H1 (cell line): Measurements from ENCODE around the gene SYTL5. TPM values are rescaled to one million over a fixed set of nuclear protein-coding genes. Genes with fewer than 3 reads are reported as not detected.

Source experiments
- CTCF ChIA-PET: fragments of 300-600 bp; sonication (Branson Sonifier 250); formaldehyde crosslinking; loops from one replicate; lab custom pipeline; 2021; ENCODE audit not compliant: partially characterized antibody; lab: Charles Lee
- POLR2A ChIA-PET: fragments of 300-600 bp; sonication (Branson Sonifier 250); formaldehyde crosslinking; loops from one replicate; lab custom pipeline; 2021; ENCODE audit warnings: inconsistent platforms; ENCODE audit not compliant: partially characterized antibody; lab: Charles Lee
- DNase-seq, 2 experiments: peaks; one replicate each; pipeline versions ENCODE4 v3.0.0 to v3.0.0-alpha.2; 2010 to 2022; ENCODE audit warnings: low spot score in 2 of 2, low read depth in 1 of 2, mixed read lengths in 1 of 2
- FAIRE-seq: peaks from 2 replicates; lab custom pipeline; 2011; peaks lifted over from hg19 to GRCh38; lab: Jason Lieb, UNC
- H2AFZ ChIP-seq: 2 replicates; pipeline ENCODE4 v1.8.1; 2012; ENCODE audit warnings: low read length, inconsistent platforms
- H2AK5ac ChIP-seq: 2 replicates; pipeline ENCODE4 v1.6.1; 2013; ENCODE audit warnings: low read depth, low read length
- H2BK120ac ChIP-seq: replicated peaks from 2 replicates; pipeline ENCODE3; 2013; ENCODE audit warnings: low read depth, low read length, inconsistent platforms
- H2BK12ac ChIP-seq: 2 replicates; pipeline ENCODE4 v1.6.1; 2013; ENCODE audit warnings: low read depth, low read length
- H2BK15ac ChIP-seq: 2 replicates; pipeline ENCODE4 v1.6.1; 2013; ENCODE audit warnings: low read length
- H2BK20ac ChIP-seq: 2 replicates; pipeline ENCODE4 v1.6.1; 2013; ENCODE audit warnings: low read length
- H2BK5ac ChIP-seq: 2 replicates; pipeline ENCODE4 v1.6.1; 2013; ENCODE audit warnings: low read depth, low read length
- H3K14ac ChIP-seq: 2 replicates; pipeline ENCODE4 v1.6.1; 2013; ENCODE audit warnings: inconsistent platforms; ENCODE audit not compliant: insufficient read length
- H3K18ac ChIP-seq: 2 replicates; pipeline ENCODE4 v1.6.1; 2013; ENCODE audit warnings: low read length; ENCODE audit errors: extremely low read depth
- H3K23ac ChIP-seq: 2 replicates; pipeline ENCODE4 v1.6.1; 2013; ENCODE audit warnings: inconsistent platforms; ENCODE audit not compliant: insufficient read length
- H3K23me2 ChIP-seq: 2 replicates; pipeline ENCODE4 v1.6.1; 2013; ENCODE audit warnings: low read depth, low read length
- H3K27ac ChIP-seq: 2 replicates; pipeline ENCODE4 v1.6.1; 2011; ENCODE audit warnings: low read depth, low read length, inconsistent platforms
- H3K27me3 ChIP-seq, 4 experiments: replicated peaks in 1 of 4; 1 replicate in 1 of 4; 2 replicates in 3 of 4; pipeline versions ENCODE4 v1.6.1 to v1.8.1; 2011 to 2013; ENCODE audit warnings: low read length in 3 of 4, mild to moderate bottlenecking in 3 of 4, inconsistent platforms in 2 of 4, mixed read lengths in 2 of 4, moderate library complexity in 1 of 4; ENCODE audit not compliant: control insufficient read depth in 3 of 4, insufficient read depth in 3 of 4; ENCODE audit errors: extremely low read depth in 1 of 4
- H3K36me3 ChIP-seq, 4 experiments: 2 replicates each; pipeline versions ENCODE4 v1.6.1 to v1.8.1; 2011 to 2013; ENCODE audit warnings: mild to moderate bottlenecking in 4 of 4, low read length in 3 of 4, moderate library complexity in 2 of 4, control low read depth in 1 of 4, inconsistent platforms in 1 of 4; ENCODE audit not compliant: insufficient read depth in 4 of 4, control insufficient read depth in 2 of 4
- H3K4ac ChIP-seq: replicated peaks from 2 replicates; pipeline ENCODE3; 2013; ENCODE audit warnings: low read length, low read depth, mixed read lengths, inconsistent platforms; ENCODE audit not compliant: insufficient read length
- H3K4me1 ChIP-seq, 4 experiments: replicated peaks in 1 of 4; 1 replicate in 1 of 4; 2 replicates in 3 of 4; pipeline versions ENCODE4 v1.6.1 to v1.8.1; 2011 to 2013; ENCODE audit warnings: low read length in 3 of 4, inconsistent platforms in 2 of 4, mixed read lengths in 1 of 4; ENCODE audit not compliant: insufficient read depth in 4 of 4, control insufficient read depth in 3 of 4
- H3K4me2 ChIP-seq, 2 experiments: 2 replicates each; pipeline versions ENCODE4 v1.6.1 to v1.8.1; 2011 to 2013; ENCODE audit warnings: low read depth in 2 of 2, low read length in 2 of 2, control low read depth in 1 of 2, inconsistent platforms in 1 of 2, mild to moderate bottlenecking in 1 of 2; ENCODE audit not compliant: insufficient read depth in 1 of 2
- H3K4me3 ChIP-seq, 4 experiments: fragments of 200-600, 300-600 bp in 1 of 4; sonication (generic), shearing (Covaris generic), sonication (Bioruptor Twin) in 1 of 4; 2 replicates each; pipeline versions ENCODE4 v1.5.1 to v1.8.1; 2011 to 2016; ENCODE audit warnings: low read length in 4 of 4, low read depth in 3 of 4, control low read depth in 2 of 4, inconsistent platforms in 2 of 4, mild to moderate bottlenecking in 2 of 4, mixed read lengths in 1 of 4, moderate library complexity in 1 of 4; ENCODE audit not compliant: insufficient read depth in 2 of 4; ENCODE audit errors: extremely low read depth in 1 of 4
- H3K56ac ChIP-seq: replicated peaks from 2 replicates; pipeline ENCODE3; 2013; ENCODE audit warnings: low read depth, mild to moderate bottlenecking, mixed read lengths, low read length, inconsistent platforms; ENCODE audit not compliant: insufficient read length
- H3K79me1 ChIP-seq: 2 replicates; pipeline ENCODE4 v1.6.1; 2013; ENCODE audit warnings: low read depth, low read length, control low read depth
- H3K79me2 ChIP-seq, 2 experiments: 2 replicates each; pipeline versions ENCODE4 v1.6.1 to v1.8.1; 2012 to 2013; ENCODE audit warnings: low read length in 2 of 2, mild to moderate bottlenecking in 2 of 2, inconsistent platforms in 1 of 2; ENCODE audit not compliant: insufficient read depth in 2 of 2, control insufficient read depth in 1 of 2
- H3K9ac ChIP-seq, 4 experiments: replicated peaks in 1 of 4; 1 replicate in 1 of 4; 2 replicates in 3 of 4; pipeline versions ENCODE4 v1.6.1 to v1.8.1; 2011 to 2013; ENCODE audit warnings: low read depth in 3 of 4, low read length in 3 of 4, control low read depth in 2 of 4, mild to moderate bottlenecking in 2 of 4, moderate library complexity in 2 of 4, inconsistent platforms in 1 of 4; ENCODE audit errors: extremely low read depth in 1 of 4
- H3K9me3 ChIP-seq, 2 experiments: 2 replicates each; pipeline versions ENCODE4 v1.6.1 to v1.8.1; 2012 to 2013; ENCODE audit warnings: mild to moderate bottlenecking in 2 of 2, moderate library complexity in 2 of 2, control low read depth in 1 of 2, inconsistent platforms in 1 of 2, low read depth in 1 of 2, low read length in 1 of 2, mixed read lengths in 1 of 2; ENCODE audit not compliant: insufficient read depth in 2 of 2
- H4K20me1 ChIP-seq, 2 experiments: replicated peaks in 1 of 2; 2 replicates each; pipeline versions ENCODE3 to v1.8.1; 2011 to 2013; ENCODE audit warnings: inconsistent platforms in 2 of 2, low read length in 2 of 2, mild to moderate bottlenecking in 1 of 2; ENCODE audit not compliant: insufficient read depth in 2 of 2, control insufficient read depth in 1 of 2
- H4K5ac ChIP-seq: 2 replicates; pipeline ENCODE4 v1.6.1; 2013; ENCODE audit warnings: low read length, low read depth, mixed read lengths, inconsistent platforms; ENCODE audit not compliant: insufficient read length
- H4K8ac ChIP-seq: 2 replicates; pipeline ENCODE4 v1.8.0; 2013; ENCODE audit warnings: mild to moderate bottlenecking, moderate library complexity, low read length, inconsistent platforms; ENCODE audit not compliant: insufficient read depth; ENCODE audit errors: extremely low read depth
- H4K91ac ChIP-seq: replicated peaks from 2 replicates; pipeline ENCODE3; 2013; ENCODE audit warnings: low read length, mixed read lengths, inconsistent platforms; ENCODE audit not compliant: insufficient read length
- CHD1 ChIP-seq: IDR thresholded peaks from 2 replicates; pipeline ENCODE4 v1.6.1; 2012; ENCODE audit warnings: low read depth, low read length, improper control_type of control experiment
- CTBP2 ChIP-seq: IDR thresholded peaks from 2 replicates; pipeline ENCODE4 v1.7.0; 2011; ENCODE audit warnings: borderline replicate concordance, mild to moderate bottlenecking, moderate library complexity, mixed read lengths, low read length; ENCODE audit not compliant: insufficient read depth, insufficient read length
- EP300 ChIP-seq, 2 experiments: IDR thresholded peaks; 1 replicate in 1 of 2; 2 replicates in 1 of 2; pipeline ENCODE4 v1.6.1; 2011 to 2012; ENCODE audit warnings: low read depth in 2 of 2, low read length in 2 of 2, mild to moderate bottlenecking in 2 of 2, borderline replicate concordance in 1 of 2, inconsistent platforms in 1 of 2, moderate library complexity in 1 of 2
- JUND ChIP-seq: IDR thresholded peaks from 2 replicates; pipeline ENCODE4 v1.6.1; 2011; ENCODE audit warnings: mild to moderate bottlenecking, improper control_type of control experiment, low read length
- POLR2A ChIP-seq, 2 experiments: IDR thresholded peaks; 1 replicate in 1 of 2; 2 replicates in 1 of 2; pipeline ENCODE4 v1.6.1; 2011; ENCODE audit warnings: low read depth in 2 of 2, low read length in 2 of 2, mild to moderate bottlenecking in 2 of 2; ENCODE audit errors: control extremely low read depth in 1 of 2
- RXRA ChIP-seq: IDR thresholded peaks from 2 replicates; pipeline ENCODE4 v1.6.1; 2011; ENCODE audit warnings: low read depth, mild to moderate bottlenecking, low read length, moderate library complexity; ENCODE audit not compliant: insufficient read depth
- SP2 ChIP-seq: IDR thresholded peaks from 2 replicates; pipeline ENCODE4 v1.6.1; 2012; ENCODE audit warnings: mild to moderate bottlenecking, low read length, inconsistent platforms
- TAF1 ChIP-seq: IDR thresholded peaks from 2 replicates; pipeline ENCODE4 v1.6.1; 2011; ENCODE audit warnings: mild to moderate bottlenecking, low read depth, low read length
- ZNF274 ChIP-seq: IDR thresholded peaks from 2 replicates; pipeline ENCODE4 v1.7.0; 2012; ENCODE audit warnings: low read length, borderline replicate concordance; ENCODE audit errors: extremely low read depth
- WGBS, 2 experiments: shearing (Covaris generic) in 1 of 2; methylation state at CpG; one replicate each; pipeline versions ENCODE4 v1.1.6 to v1.1.7; 2013 to 2015; ENCODE audit warnings: low lambda C conversion rate in 2 of 2, mixed read lengths in 2 of 2, inconsistent platforms in 1 of 2, low coverage in 1 of 2, missing lambda C conversion rate in 1 of 2; ENCODE audit not compliant: insufficient replicate concordance in 2 of 2, insufficient coverage in 1 of 2, insufficient read length in 1 of 2; ENCODE audit errors: extremely low coverage in 1 of 2, missing lambda C conversion rate in 1 of 2; 5-methylcytosine and 5-hydroxymethylcytosine counted together
- polyA plus RNA-seq, 7 experiments: library from polyadenylated mRNA; depleted of rRNA in 3 of 7; stranded (reverse) in 5 of 7; unstranded in 2 of 7; fragments of >200 nt in 5 of 7; fragments of 200-250 nt in 2 of 7; gene quantifications; 1 replicate in 5 of 7; 2 replicates in 1 of 7; 4 replicates in 1 of 7; pipeline versions ENCODE4 v1.2.1 to v1.2.3, GENCODE V29; 2011 to 2013; ENCODE audit warnings: missing spikeins in 2 of 7, mixed read lengths in 2 of 7
- total RNA-seq: library from RNA; stranded (reverse); fragmentation: NEBNext Ultra II Directional; extraction: Animal tissue kit (Norgen Biotek cat#: 25700); gene quantifications from 2 replicates; pipeline ENCODE4 v1.2.1, GENCODE V29; 2021

SYTL5 gene
- total and polyA plus RNA-seq, 2 of the 8 experiments (the other 6 are each of a cell fraction or from before 2014, with no cell fraction given) = 0.15 to 0.52 TPM

- Histone ChIP-seq H3K23ac (no peak overlapping the region), H4K8ac (no peak overlapping the region), H3K4ac (no peak overlapping the region), H3K18ac (no peak overlapping the region), H2BK5ac (no peak overlapping the region), H2BK20ac (no peak overlapping the region), H3K4me2 (no peak overlapping the region), H2BK12ac (no peak overlapping the region), H2AFZ (no peak overlapping the region), H3K14ac (no peak overlapping the region), H3K27ac (no peak overlapping the region), H3K9me3 (no peaks in the 10 kb centered on the region), H4K91ac (no peak overlapping the region), H3K56ac (no peak overlapping the region), H3K36me3 (no peaks in the 10 kb centered on the region), H3K4me3 (no peak overlapping the region), H2BK15ac (no peak overlapping the region), H4K20me1 (no peaks in the 10 kb centered on the region), H2AK5ac (no peak overlapping the region), H3K79me2 (no peaks in the 10 kb centered on the region), H3K4me1 (no peaks in the 10 kb centered on the region)
- 0% methylated on average over 2 of the region's 2 CpGs; no CpG with 5 or more reads in 1 of the 2 experiments for WGBS, 2 experiments
- FAIRE-seq (no peak), DNase-seq (no peak)
- ChIA-PET POLR2A (no interaction called here), CTCF (interaction anchor here (1.9 kb wide), 1 partner anchor 28 kb away, joined by 5 read pairs; no protein-coding TSS in a partner anchor)
- no peak for TF ChIP-seq TAF1
- TF ChIP-seq RXRA = no peak
- no peak for TF ChIP-seq EP300 (IDR thresholded peaks at IDR 0.05; ENCODE audit: borderline replicate concordance in 1 of 2, low read depth in 2 of 2, low read length in 2 of 2)
- no peak for TF ChIP-seq ZNF274
- TF ChIP-seq CHD1 = no peak
- TF ChIP-seq SP2 = no peak
- TF ChIP-seq JUND = no peak
- TF ChIP-seq POLR2A (IDR thresholded peaks at IDR 0.05; ENCODE audit: control extremely low read depth in 1 of 2, low read depth in 2 of 2, low read length in 2 of 2) = no peak
- TF ChIP-seq CTBP2 = no peak
- TF ChIP-seq, all 59 proteins: peak for 0
- no peak overlapping the region for H3K9ac ChIP-seq
- H4K5ac ChIP-seq = no peak overlapping the region
- no peaks in the 10 kb centered on the region for H3K27me3 ChIP-seq
- no peaks in the 10 kb centered on the region for H3K79me1 ChIP-seq
- no peak overlapping the region for H2BK120ac ChIP-seq
- H3K23me2 ChIP-seq = no peaks in the 10 kb centered on the region
Observed at GRCh38 chrX:38138157-38138891, 132.0 kb downstream of the SYTL5 start.
